Lung microvascular endothelial cell (primary cell): ENCODE measurements around the gene NOS3. TPM values are rescaled to one million over a fixed set of nuclear protein-coding genes. Genes with fewer than 3 reads are reported as not detected.
A peak's percentile ranks its signal among the peaks of the same experiment; 100 is the strongest.

Source experiments
- DNase-seq, 2 donors: peaks; one replicate each; pipeline versions ENCODE4 v3.0.0 to v3.0.0-alpha.2; 2010; ENCODE audit warnings: low read depth in 2 of 2
- total RNA-seq: library from RNA; depleted of rRNA; stranded (reverse); fragments of >200 nt; gene quantifications from 2 replicates; pipeline ENCODE4 v1.2.1, GENCODE V29; 2014

The NOS3 gene
- total RNA-seq, 1 donor from 2014 or later = 25.0 TPM

- DNase-seq = no peak
Measured at GRCh38 chr7:150979713-150980390, 11.0 kb upstream of the NOS3 start.

GRCh38 chr7:150980663-150981062 lies 10.2 kb upstream of the NOS3 start:
- no peak for DNase-seq

GRCh38 chr7:150981644-150982043 lies 9.2 kb upstream of the NOS3 start:
- DNase-seq = no peak

GRCh38 chr7:150982351-150982750 lies 8.5 kb upstream of the NOS3 start:
- no peak for DNase-seq

- DNase-seq = peak; percentile 41 to 60
Measured at GRCh38 chr7:150983893-150984368, 6.9 kb upstream of the NOS3 start.

GRCh38 chr7:150986099-150986512 lies 4.7 kb upstream of the NOS3 start:
- peak; percentile 58 to 73 for DNase-seq

GRCh38 chr7:150986556-150986955 lies 4.3 kb upstream of the NOS3 start:
- no peak for DNase-seq

GRCh38 chr7:150988230-150989226 lies 2.3 kb upstream of the NOS3 start:
- DNase-seq = peak; percentile 77 to 88

- peak in 1 of 2 donors; percentile 14 for DNase-seq
Measured at GRCh38 chr7:150989456-150989855, 1.4 kb upstream of the NOS3 start.

GRCh38 chr7:150992051-150992640 lies 1.3 kb downstream of the NOS3 start:
- peak in 1 of 2 donors; percentile 33 for DNase-seq

- peak; percentile 84 to 87 for DNase-seq
Measured at GRCh38 chr7:150992833-150993302, 2.1 kb downstream of the NOS3 start.

- DNase-seq = peak; percentile 62 to 73
Measured at GRCh38 chr7:150993511-150993910, 2.7 kb downstream of the NOS3 start.

- peak; percentile 79 to 87 for DNase-seq
Measured at GRCh38 chr7:150994141-150994837, 3.5 kb downstream of the NOS3 start.

GRCh38 chr7:150994838-150995510 lies 4.2 kb downstream of the NOS3 start:
- no peak for DNase-seq

- DNase-seq = peak in 1 of 2 donors; percentile 32
Measured at GRCh38 chr7:150996376-150997074, 5.7 kb downstream of the NOS3 start.

GRCh38 chr7:150997075-150997511 lies 6.3 kb downstream of the NOS3 start:
- DNase-seq = no peak

GRCh38 chr7:150997817-150998216 lies 7.0 kb downstream of the NOS3 start:
- DNase-seq = no peak

- no peak for DNase-seq
Measured at GRCh38 chr7:150998341-150998740, 7.5 kb downstream of the NOS3 start.

- DNase-seq = no peak
Measured at GRCh38 chr7:150999001-150999400, 8.2 kb downstream of the NOS3 start.
